A549 (cell line): ENCODE results near the gene CNP. TPM values are rescaled to one million over a fixed set of nuclear protein-coding genes. Genes with fewer than 3 reads are reported as not detected.
A peak's percentile ranks its signal among the peaks of the same experiment; 100 is the strongest.

Source experiments
- ATAC-seq, 2 experiments: fragments of 200-7000 bp in 1 of 2; fragments of >200 bp in 1 of 2; cut with Nextera tagmentation in 1 of 2; cut with Tn5 transposase in 1 of 2; 3 replicates each; pipeline versions ENCODE4 v1.8.0 to v1.9.1; 2018 to 2020; ENCODE audit warnings: mild to moderate bottlenecking in 1 of 2, moderate library complexity in 1 of 2
- CTCF ChIA-PET: fragments of 300-600 bp; sonication (Branson Sonifier 250); formaldehyde crosslinking; extraction: SDS; loops from one replicate; lab custom pipeline; 2021; ENCODE audit warnings: antibody characterized with exemption, inconsistent platforms; lab: Yijun Ruan, JAX
- POLR2A ChIA-PET: fragments of 350-600 bp; formaldehyde crosslinking; extraction: SDS; loops from one replicate; lab custom pipeline; 2021; ENCODE audit warnings: antibody characterized with exemption, inconsistent platforms; lab: Yijun Ruan, JAX
- DNase-seq, 2 experiments: peaks; one replicate each; pipeline versions ENCODE4 v3.0.0 to v3.0.0-alpha.2; 2011 to 2016; ENCODE audit warnings: low read depth in 1 of 2, low spot score in 1 of 2
- FAIRE-seq: peaks from 2 replicates; lab custom pipeline; 2011; peaks lifted over from hg19 to GRCh38; lab: Jason Lieb, UNC
- H3K27ac ChIP-seq, 2 experiments: fragments of >200 bp; sonication (Bioruptor Twin); formaldehyde crosslinking; 3 replicates each; pipeline ENCODE4 v1.5.1; 2016 to 2017
- H3K4me1 ChIP-seq: fragments of >200 bp; sonication (Bioruptor Twin); formaldehyde crosslinking; 3 replicates; pipeline ENCODE4 v1.6.1; 2016
- H3K4me2 ChIP-seq: fragments of >200 bp; sonication (Bioruptor Twin); formaldehyde crosslinking; 3 replicates; pipeline ENCODE4 v1.6.1; 2016
- H3K4me3 ChIP-seq: fragments of >200 bp; sonication (Bioruptor Twin); formaldehyde crosslinking; 3 replicates; pipeline ENCODE4 v1.5.1; 2016
- H3K9me3 ChIP-seq: fragments of >200 bp; sonication (Bioruptor Twin); formaldehyde crosslinking; 3 replicates; pipeline ENCODE4 v1.6.1; 2016
- ATOH8 ChIP-seq: fragments of 250-450 bp; sonication (Bioruptor Pico); IDR thresholded peaks from 2 replicates; pipeline ENCODE4 v1.5.0; 2020; ENCODE audit warnings: low read depth, mild to moderate bottlenecking, moderate library complexity
- BCL3 ChIP-seq: fragments of >200 bp; sonication (Bioruptor Twin); formaldehyde crosslinking; IDR thresholded peaks from 3 replicates; pipeline ENCODE4 v1.6.1; 2016
- BHLHE40 ChIP-seq: IDR thresholded peaks from 2 replicates; pipeline ENCODE4 v1.6.1; 2012; ENCODE audit warnings: low read depth, low read length, inconsistent platforms
- CBX2 ChIP-seq: fragments of 200-600 bp; sonication (generic); IDR thresholded peaks from 2 replicates; pipeline ENCODE4 v1.6.1; 2016; ENCODE audit warnings: low read depth, mild to moderate bottlenecking, borderline replicate concordance
- CBX8 ChIP-seq: fragments of 200-600 bp; sonication (generic); IDR thresholded peaks from 2 replicates; pipeline ENCODE4 v1.6.1; 2016
- CEBPB ChIP-seq, 2 experiments: fragments of >200 bp in 1 of 2; sonication (Bioruptor Twin) in 1 of 2; formaldehyde crosslinking in 1 of 2; IDR thresholded peaks; 2 replicates each; pipeline ENCODE4 v1.6.1; 2012 to 2016
- CHD2 ChIP-seq: fragments of 150-350 bp; IDR thresholded peaks from 2 replicates; pipeline ENCODE4 v1.6.1; 2014; ENCODE audit warnings: low read length; ENCODE audit not compliant: partially characterized antibody
- CHD4 ChIP-seq: fragments of 200-600 bp; sonication (generic); IDR thresholded peaks from 2 replicates; pipeline ENCODE4 v1.6.1; 2016; ENCODE audit warnings: antibody characterized with exemption, mild to moderate bottlenecking, borderline replicate concordance
- E2F6 ChIP-seq: IDR thresholded peaks from 2 replicates; pipeline ENCODE4 v1.6.1; 2012; ENCODE audit warnings: low read depth, borderline replicate concordance
- EHF ChIP-seq: fragments of 250-450 bp; sonication (Bioruptor Pico); IDR thresholded peaks from 2 replicates; pipeline ENCODE4 v1.5.0; 2020; ENCODE audit warnings: mild to moderate bottlenecking
- EHMT2 ChIP-seq: fragments of 200-600 bp; sonication (generic); IDR thresholded peaks from 2 replicates; pipeline ENCODE4 v1.6.1; 2016; ENCODE audit warnings: antibody characterized with exemption, low read depth, mild to moderate bottlenecking, moderate library complexity
- EP300 ChIP-seq, 2 experiments: fragments of >200 bp; sonication (Bioruptor Twin); formaldehyde crosslinking; IDR thresholded peaks; 2 replicates in 1 of 2; 3 replicates in 1 of 2; pipeline ENCODE4 v1.6.1; 2016 to 2017
- FOSB ChIP-seq: fragments of 250-450 bp; sonication (Bioruptor Pico); IDR thresholded peaks from 2 replicates; pipeline ENCODE4 v1.5.0; 2020; ENCODE audit warnings: mild to moderate bottlenecking, moderate library complexity
- FOSL2 ChIP-seq, 2 experiments: fragments of 450-650 bp in 1 of 2; fragments of >200 bp in 1 of 2; sonication (Bioruptor Twin) in 1 of 2; formaldehyde crosslinking; IDR thresholded peaks; 2 replicates each; pipeline versions ENCODE4 v1.5.0 to v1.6.1; 2016 to 2020; ENCODE audit warnings: mild to moderate bottlenecking in 1 of 2, moderate library complexity in 1 of 2
- FOXS1 ChIP-seq: fragments of 250-450 bp; sonication (Bioruptor Pico); IDR thresholded peaks from 2 replicates; pipeline ENCODE4 v1.5.0; 2020; ENCODE audit warnings: mild to moderate bottlenecking, moderate library complexity
- HDAC2 ChIP-seq: fragments of 200-600 bp; sonication (generic); IDR thresholded peaks from 2 replicates; pipeline ENCODE4 v1.6.1; 2016
- HES2 ChIP-seq: fragments of >200 bp; sonication (Bioruptor Twin); formaldehyde crosslinking; IDR thresholded peaks from 2 replicates; pipeline ENCODE4 v1.6.1; 2016
- HEYL ChIP-seq: fragments of 250-450 bp; sonication (Bioruptor Pico); IDR thresholded peaks from 2 replicates; pipeline ENCODE4 v1.8.0; 2021; ENCODE audit warnings: mild to moderate bottlenecking, moderate library complexity
- HOXA7 ChIP-seq: fragments of 250-450 bp; sonication (Bioruptor Pico); IDR thresholded peaks from 2 replicates; pipeline ENCODE4 v1.5.0; 2020; ENCODE audit warnings: mild to moderate bottlenecking, moderate library complexity
- HOXB5 ChIP-seq: fragments of 250-450 bp; sonication (Bioruptor Pico); IDR thresholded peaks from 2 replicates; pipeline ENCODE4 v1.5.0; 2020; ENCODE audit warnings: mild to moderate bottlenecking, moderate library complexity
- JUNB ChIP-seq: fragments of >200 bp; sonication (Bioruptor Twin); formaldehyde crosslinking; IDR thresholded peaks from 2 replicates; pipeline ENCODE4 v1.6.1; 2016
- KDM1A ChIP-seq: fragments of 200-600 bp; sonication (generic); IDR thresholded peaks from 2 replicates; pipeline ENCODE4 v1.6.1; 2016; ENCODE audit warnings: low read depth, mild to moderate bottlenecking
- MAZ ChIP-seq: fragments of 150-350 bp; IDR thresholded peaks from 2 replicates; pipeline ENCODE4 v1.6.1; 2014; ENCODE audit warnings: antibody characterized with exemption, low read depth, low read length, borderline replicate concordance
- PHF8 ChIP-seq: fragments of 200-600 bp; sonication (generic); IDR thresholded peaks from 2 replicates; pipeline ENCODE4 v1.6.1; 2016; ENCODE audit warnings: low read depth, mild to moderate bottlenecking, antibody characterized with exemption, moderate library complexity, borderline replicate concordance
- POLR2AphosphoS2 ChIP-seq: conservative IDR thresholded peaks from 2 replicates; pipeline ENCODE4 v1.6.1; 2012; ENCODE audit warnings: low read length, improper control_type of control experiment, inconsistent platforms
- RAD21 ChIP-seq, 2 experiments: fragments of >200 bp in 1 of 2; sonication (Bioruptor Twin) in 1 of 2; formaldehyde crosslinking in 1 of 2; IDR thresholded peaks in 1 of 2; conservative IDR thresholded peaks in 1 of 2; 2 replicates in 1 of 2; 3 replicates in 1 of 2; pipeline ENCODE4 v1.6.1; 2012 to 2018; ENCODE audit warnings: inconsistent platforms in 1 of 2
- RARB ChIP-seq: fragments of 250-450 bp; sonication (Bioruptor Pico); IDR thresholded peaks from 2 replicates; pipeline ENCODE4 v1.8.0; 2021; ENCODE audit warnings: mild to moderate bottlenecking, moderate library complexity
- RCOR1 ChIP-seq: fragments of 150-350 bp; IDR thresholded peaks from 2 replicates; pipeline ENCODE4 v1.6.1; 2014; ENCODE audit warnings: antibody characterized with exemption, low read length, low read depth
- REST ChIP-seq: fragments of 200-600 bp; sonication (generic); IDR thresholded peaks from 2 replicates; pipeline ENCODE4 v1.6.1; 2016; ENCODE audit warnings: antibody characterized with exemption, mild to moderate bottlenecking, moderate library complexity
- RFX5 ChIP-seq: fragments of 450-650 bp; IDR thresholded peaks from 2 replicates; pipeline ENCODE4 v1.7.1; 2014; ENCODE audit warnings: antibody characterized with exemption, mild to moderate bottlenecking, moderate library complexity
- SMC3 ChIP-seq: fragments of >200 bp; sonication (Bioruptor Twin); formaldehyde crosslinking; IDR thresholded peaks from 3 replicates; pipeline ENCODE4 v1.6.1; 2018; ENCODE audit warnings: inconsistent platforms
- SREBF2 ChIP-seq: fragments of 450-650 bp; IDR thresholded peaks from 2 replicates; pipeline ENCODE4 v1.6.1; 2014; ENCODE audit warnings: mild to moderate bottlenecking, moderate library complexity
- TFCP2L1 ChIP-seq: fragments of 250-450 bp; sonication (Bioruptor Pico); IDR thresholded peaks from 2 replicates; pipeline ENCODE4 v1.5.0; 2021; ENCODE audit warnings: mild to moderate bottlenecking
- TP53 ChIP-seq: fragments of 250-450 bp; sonication (Bioruptor Pico); IDR thresholded peaks from 2 replicates; pipeline ENCODE4 v1.5.0; 2021; ENCODE audit warnings: mild to moderate bottlenecking, moderate library complexity
- ZFP36 ChIP-seq: fragments of 450-650 bp; IDR thresholded peaks from 2 replicates; pipeline ENCODE4 v1.6.1; 2014; ENCODE audit warnings: borderline replicate concordance; ENCODE audit not compliant: partially characterized antibody
- ZNF302 ChIP-seq: fragments of 250-450 bp; sonication (Bioruptor Pico); IDR thresholded peaks from 2 replicates; pipeline ENCODE4 v1.9.0; 2021; ENCODE audit warnings: inconsistent platforms, mild to moderate bottlenecking, moderate library complexity
- WGBS: methylation state at CpG from one replicate; pipeline ENCODE4 v1.1.6; 2017; ENCODE audit errors: missing lambda C conversion rate; 5-methylcytosine and 5-hydroxymethylcytosine counted together
- polyA plus RNA-seq, 4 experiments: library from polyadenylated mRNA; depleted of rRNA in 3 of 4; stranded (reverse); fragments of >200 nt; fragmentation: RNase III in 1 of 4; extraction: RNeasy Plus Mini Kit Qiagen cat#74134 plus additional on column Dnase treatment in 1 of 4; gene quantifications; 2 replicates in 3 of 4; 3 replicates in 1 of 4; pipeline ENCODE4 v1.2.3, GENCODE V29; 2011 to 2017

Gene CNP
- polyA plus RNA-seq, 2 of the 4 experiments (the other 2 are of a cell fraction): 38.6 to 113 TPM

GRCh38 chr17:41919165-41919817 is 47.3 kb upstream of the CNP start:
- POLR2A ChIA-PET: interaction anchor here (0.6 to 4.2 kb wide), 13 partner anchors 9 to 231 kb away, joined by 3 to 47 read pairs (median 4); partner anchors contain the start of genes CNP, DNAJC7, EIF1 and JUP
- peak overlapping the region; percentile 94 for H3K4me3 ChIP-seq
- H3K4me2 ChIP-seq: peak overlapping the region; percentile 91
- peak in 1 of 2 experiments; percentile 86 for DNase-seq
- peaks cover 45% of the 10 kb centered on the region for H3K4me1 ChIP-seq
- no peak for FAIRE-seq
- H3K9me3 ChIP-seq: no peaks in the 10 kb centered on the region
- CTCF ChIA-PET: interaction anchor here (0.9 to 11.5 kb wide), 12 partner anchors 9 to 133 kb away, joined by 3 to 111 read pairs (median 6); partner anchors contain the start of genes JUP, ODAD4 and P3H4
- 2% methylated on average over 20 of the region's 33 CpGs for WGBS
- peak overlapping the region; percentile 93 to 95 for H3K27ac ChIP-seq
- ATAC-seq: peak; percentile 72 to 87
- TF ChIP-seq CEBPB (IDR thresholded peaks at IDR 0.05): no peak
- TF ChIP-seq BCL3: no peak; the same call in 2 of the 3 replicates
- no peak for TF ChIP-seq FOSB (CRISPR knock-in tag)
- TF ChIP-seq HOXA7: no peak
- TF ChIP-seq E2F6: peak; percentile 70; the same call in 1 of the 2 replicates
- no peak for TF ChIP-seq REST
- TF ChIP-seq KDM1A: no peak
- TF ChIP-seq PHF8: no peak
- TF ChIP-seq HOXB5 (CRISPR knock-in tag): no peak; the same call in 1 of the 2 replicates
- no peak for TF ChIP-seq POLR2AphosphoS2
- no peak for TF ChIP-seq JUNB
- no peak for TF ChIP-seq EP300 (IDR thresholded peaks at IDR 0.05)
- peak; percentile 16; the same call in 1 of the 2 replicates for TF ChIP-seq ATOH8 (CRISPR knock-in tag)
- TF ChIP-seq HDAC2: no peak
- no peak for TF ChIP-seq CHD2
- no peak for TF ChIP-seq FOSL2 (IDR thresholded peaks at IDR 0.05)
- no peak for TF ChIP-seq FOSL2 (CRISPR knock-in tag; IDR thresholded peaks at IDR 0.05)
- no peak for TF ChIP-seq RAD21 (conservative IDR thresholded peaks at IDR 0.05 in 1 of 2, IDR thresholded peaks at IDR 0.05 in 1 of 2)
- TF ChIP-seq TP53: 0 out of 2 replicates have a peak, but pooled peaks have one; percentile 65
- no peak for TF ChIP-seq CBX2
- TF ChIP-seq ZFP36: no peak
- TF ChIP-seq CHD4: no peak
- no peak for TF ChIP-seq ZNF302 (CRISPR knock-in tag)
- TF ChIP-seq HEYL (CRISPR knock-in tag): no peak
- TF ChIP-seq HES2: no peak
- TF ChIP-seq RCOR1: no peak
- no peak for TF ChIP-seq FOXS1 (CRISPR knock-in tag)
- TF ChIP-seq SREBF2: no peak
- no peak for TF ChIP-seq MAZ
- 0 out of 2 replicates have a peak, but pooled peaks have one; percentile 37 for TF ChIP-seq TFCP2L1
- TF ChIP-seq CBX8: no peak
- no peak for TF ChIP-seq BHLHE40
- TF ChIP-seq SMC3: no peak
- TF ChIP-seq RFX5: no peak
- 0 out of 2 replicates have a peak, but pooled peaks have one; percentile 11 for TF ChIP-seq EHF (CRISPR knock-in tag)
- no peak for TF ChIP-seq RARB (CRISPR knock-in tag)
- no peak for TF ChIP-seq EHMT2
